ENCODE results near the gene SLC28A2.
"Not testable (repeated sequence)": the region's sequence is repeated elsewhere in the genome, so short reads cannot be mapped to it uniquely, and the experiment has no call there.

Gene SLC28A2

GRCh38 chr15:45263854-45264253 is 11.8 kb downstream of the SLC28A2 start:
- no peak for DNase-seq

GRCh38 chr15:45265506-45265905 is 13.5 kb downstream of the SLC28A2 start:
- no peak for DNase-seq

- DNase-seq = peak; percentile 10
These were observed 16.1 kb downstream of the SLC28A2 start for GRCh38 chr15:45268135-45268534.

- DNase-seq = no peak
These were observed 22.8 kb downstream of the SLC28A2 start for GRCh38 chr15:45274636-45275380.

DNA sequence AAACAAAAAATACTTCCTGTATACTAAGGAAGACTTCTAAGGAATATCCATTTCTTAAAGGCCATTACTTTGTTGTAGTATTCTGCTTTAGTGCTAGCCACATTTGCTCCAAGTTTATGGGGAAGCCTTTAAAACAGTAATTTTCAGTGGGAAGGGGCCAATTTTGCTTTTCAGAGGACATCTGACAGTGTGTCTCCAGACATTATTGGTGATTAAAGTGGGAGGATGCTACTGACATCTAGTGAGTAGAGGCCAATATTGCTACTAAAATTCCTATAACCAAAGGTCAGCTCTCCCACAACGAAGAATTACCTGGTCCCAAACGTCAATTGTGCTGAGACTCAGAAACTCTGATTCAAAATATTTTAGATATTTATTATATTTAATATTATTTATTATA is 24.8 kb downstream of the SLC28A2 start:
- peak; percentile 31 for DNase-seq

- DNase-seq = peak; percentile 95
These were observed 27.1 kb downstream of the SLC28A2 start for GRCh38 chr15:45279024-45279698.

- no peak for DNase-seq
These were observed 33.4 kb downstream of the SLC28A2 start for GRCh38 chr15:45285413-45285812.

- DNase-seq = no peak
These were observed 35.4 kb downstream of the SLC28A2 start for GRCh38 chr15:45287390-45287956.

GRCh38 chr15:45288947-45289346 is 36.9 kb downstream of the SLC28A2 start:
- no peak for DNase-seq

DNA sequence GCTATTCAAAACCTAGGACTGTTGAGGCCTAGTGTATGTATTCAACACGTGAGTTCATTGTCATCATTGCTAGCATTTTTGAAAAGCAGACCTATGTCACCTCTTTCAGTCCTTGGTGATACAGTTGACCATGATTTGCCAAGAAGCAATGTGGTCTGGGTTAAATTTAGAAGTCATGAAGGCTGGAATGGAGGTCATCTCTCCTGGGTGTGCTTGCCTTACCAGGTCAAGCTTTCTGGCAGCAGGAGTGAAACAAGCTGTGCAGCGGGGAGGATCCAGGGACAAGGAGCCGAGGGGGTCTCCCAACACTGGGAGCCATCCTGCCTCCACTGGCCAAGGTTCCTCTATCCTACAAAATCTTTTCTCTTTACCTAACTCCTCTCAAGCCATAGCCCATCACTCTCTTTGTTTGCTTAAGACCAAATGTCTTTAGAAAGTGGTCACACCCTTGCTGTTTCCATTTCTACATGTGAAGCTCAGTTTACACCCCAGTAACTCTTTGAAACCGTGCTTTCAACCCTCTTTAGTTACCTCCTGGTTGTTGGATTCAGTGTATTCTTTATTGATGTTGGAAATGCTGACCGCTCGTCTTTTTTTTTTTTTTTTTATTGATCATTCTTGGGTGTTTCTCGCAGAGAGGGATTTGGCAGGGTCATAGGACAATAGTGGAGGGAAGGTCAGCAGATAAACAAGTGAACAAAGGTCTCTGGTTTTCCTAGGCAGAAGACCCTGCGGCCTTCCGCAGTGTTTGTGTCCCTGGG is 40.0 kb downstream of the SLC28A2 start:
- DNase-seq = no peak

GRCh38 chr15:45293326-45293725 is 41.3 kb downstream of the SLC28A2 start:
- DNase-seq = not testable (repeated sequence)

GRCh38 chr15:45298964-45299378 is 46.9 kb downstream of the SLC28A2 start:
- not testable (repeated sequence) for DNase-seq

DNA sequence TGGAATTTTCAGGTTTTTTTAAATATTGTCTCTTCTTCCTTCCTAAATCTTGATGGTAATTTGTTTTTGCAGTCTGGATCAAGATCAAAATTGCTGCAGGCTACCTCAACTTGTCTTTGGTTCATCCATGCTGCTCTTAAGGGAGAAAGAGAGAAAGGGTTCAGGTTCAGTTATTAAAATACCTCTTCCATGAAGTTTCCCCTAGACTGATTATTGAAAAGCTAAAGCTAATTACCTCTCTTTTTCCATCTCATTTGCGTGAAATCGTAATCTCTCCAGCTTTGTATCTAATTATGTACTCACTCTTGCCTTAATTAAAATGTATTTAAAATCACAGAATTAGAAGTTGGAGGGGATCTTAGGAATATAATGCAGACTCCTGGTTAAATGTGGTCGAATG is 52.7 kb downstream of the SLC28A2 start:
- no peak for DNase-seq

DNA sequence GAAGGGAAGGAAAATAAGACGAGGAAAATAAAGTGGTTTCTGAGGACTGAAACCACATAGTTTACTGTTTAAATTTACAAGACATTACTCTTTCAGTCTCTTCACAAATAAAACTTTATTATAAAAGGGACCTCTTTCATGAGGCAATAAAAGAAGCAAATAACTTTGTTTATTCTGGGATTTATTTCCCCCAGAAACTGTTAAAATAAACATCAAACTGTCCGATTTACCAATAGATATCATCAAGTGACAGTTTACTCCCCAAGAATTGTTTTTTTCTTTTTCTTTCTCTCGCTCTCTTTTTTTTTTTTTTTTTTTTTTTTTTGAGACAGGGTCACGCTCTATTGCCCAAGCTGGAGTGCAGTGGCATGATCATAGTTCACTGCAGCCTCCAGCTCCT is 54.1 kb downstream of the SLC28A2 start:
- DNase-seq = no peak

DNA sequence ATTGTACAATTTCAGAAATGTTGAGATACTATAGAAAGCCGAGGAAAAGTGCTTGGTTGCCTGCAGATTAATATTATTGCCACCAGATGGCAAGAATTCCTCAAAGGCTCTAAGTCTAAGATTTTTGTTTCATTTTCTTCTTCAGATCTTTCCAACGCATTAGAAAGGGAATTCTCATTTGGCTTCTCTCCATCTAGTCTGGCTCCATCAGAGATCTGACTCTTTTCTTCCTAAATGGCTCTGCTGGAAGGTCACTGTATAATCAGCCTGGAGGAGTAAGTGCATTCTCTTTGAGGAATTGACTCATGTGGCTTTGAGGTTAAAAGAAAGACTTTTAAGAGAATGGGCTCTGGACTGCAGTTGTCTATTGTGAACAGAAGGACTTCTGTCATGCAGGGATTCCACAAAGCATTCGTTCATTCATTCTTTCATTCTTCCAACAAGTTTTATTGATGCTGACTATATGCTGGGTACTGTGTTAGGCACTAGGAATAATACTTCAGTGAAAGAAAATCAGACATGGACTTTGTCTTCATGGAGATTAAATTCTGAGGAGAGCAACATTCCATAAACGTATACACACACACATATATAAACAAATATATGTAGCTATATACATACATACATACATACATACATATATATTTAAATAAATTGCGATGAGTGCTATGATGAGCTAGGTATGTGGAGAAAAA is 55.3 kb downstream of the SLC28A2 start:
- peak; percentile 14 for DNase-seq

GRCh38 chr15:45314117-45314516 is 62.1 kb downstream of the SLC28A2 start:
- DNase-seq = not testable (repeated sequence)

DNA sequence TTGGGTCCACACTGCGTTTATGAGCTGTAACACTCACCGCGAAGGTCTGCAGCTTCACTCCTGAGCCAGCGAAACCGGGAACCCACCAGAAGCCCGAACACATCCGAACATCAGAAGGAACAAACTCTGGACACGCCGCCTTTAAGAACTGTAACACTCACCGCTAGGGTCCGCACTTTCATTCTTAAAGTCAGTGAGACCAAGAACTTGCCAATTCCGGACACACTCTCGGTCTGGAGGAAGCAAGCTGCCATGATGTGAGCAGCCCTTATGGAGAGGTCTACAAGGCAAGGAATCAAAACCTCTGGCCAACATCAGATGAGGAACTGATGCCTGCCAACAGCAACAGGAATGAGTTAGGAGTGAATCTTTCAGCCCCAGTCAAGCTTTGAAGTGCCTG is 62.9 kb downstream of the SLC28A2 start:
- no peak for DNase-seq

DNA sequence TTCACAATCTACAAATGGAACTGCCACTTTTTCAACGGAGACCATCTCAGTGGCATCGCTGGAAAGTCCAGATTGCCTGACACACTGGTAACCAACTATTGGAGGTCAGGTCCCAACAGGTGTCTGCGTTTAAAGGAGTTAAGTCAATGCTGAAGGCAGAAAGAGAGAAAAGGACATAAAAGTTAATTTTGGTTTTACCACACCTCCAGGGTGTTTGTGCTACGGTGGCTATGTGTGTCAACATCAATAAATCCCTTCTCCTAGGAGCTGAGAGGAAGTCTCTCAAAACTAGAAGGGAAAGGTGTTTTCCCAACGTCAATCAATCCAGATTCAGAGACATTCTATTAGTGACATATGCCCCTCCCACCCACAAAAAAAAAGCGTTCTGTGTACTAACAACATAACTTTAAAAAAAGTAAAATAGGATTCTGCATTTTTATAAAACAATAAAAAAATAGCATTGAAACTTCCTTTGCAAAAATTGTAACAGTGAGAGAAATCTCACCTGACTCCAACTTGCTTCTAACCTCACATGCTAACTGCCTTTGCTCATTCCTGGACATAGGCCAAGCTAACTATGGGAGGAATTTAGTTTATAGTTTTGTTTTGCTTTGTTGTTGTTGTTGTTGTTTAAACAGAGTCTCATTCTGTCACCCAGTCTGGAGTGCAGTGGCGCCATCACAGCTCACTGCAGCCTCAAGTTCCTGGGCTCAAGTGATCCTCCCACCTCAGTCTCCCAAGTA is 67.6 kb downstream of the SLC28A2 start:
- DNase-seq = no peak

DNA sequence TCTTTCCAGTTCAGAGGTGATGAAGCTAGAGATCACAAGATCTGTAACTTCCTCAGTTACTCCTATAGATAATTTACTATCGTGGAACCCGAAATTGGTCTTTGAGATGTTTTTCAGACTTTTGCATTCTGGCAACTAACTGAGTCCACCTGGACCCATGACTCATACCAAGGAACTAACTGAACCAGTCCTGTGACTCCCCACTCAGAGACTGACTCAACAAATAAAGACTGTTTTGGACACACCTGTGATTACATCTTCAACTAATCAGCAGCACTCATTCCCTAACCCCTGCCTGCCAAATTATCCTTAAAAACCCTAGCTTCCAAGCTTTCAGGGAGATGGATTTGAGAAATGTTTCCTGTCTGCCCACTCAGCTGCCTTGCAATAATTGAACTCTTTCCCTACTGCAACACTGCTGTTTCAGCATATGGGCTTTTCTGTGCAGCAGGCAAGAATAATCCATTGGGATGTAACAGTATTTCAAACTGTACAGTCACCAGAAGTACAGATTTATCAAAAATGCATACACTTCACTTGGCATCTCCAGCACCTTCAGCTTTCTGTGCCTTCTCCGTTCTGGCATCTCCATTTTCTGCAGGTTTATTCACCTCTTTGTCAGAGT is 68.7 kb downstream of the SLC28A2 start:
- DNase-seq = no peak

- no peak for DNase-seq
These were observed 74.2 kb downstream of the SLC28A2 start for GRCh38 chr15:45326280-45326679.

- no peak for DNase-seq
These were observed 74.7 kb downstream of the SLC28A2 start for GRCh38 chr15:45326741-45327140.
